RCC 7860 (cell line): Measurements from ENCODE around the gene SPATA3.
"Not testable (repeated sequence)": the region's sequence is repeated elsewhere in the genome, so short reads cannot be mapped to it uniquely, and the experiment has no call there.

Experiments
- DNase-seq: peaks from one replicate; pipeline ENCODE4 v3.0.0-alpha.2; 2015; ENCODE audit warnings: low spot score
- FAIRE-seq: peaks from 2 replicates; lab custom pipeline; 2012; peaks lifted over from hg19 to GRCh38; lab: Jason Lieb, UNC

Gene SPATA3

DNA sequence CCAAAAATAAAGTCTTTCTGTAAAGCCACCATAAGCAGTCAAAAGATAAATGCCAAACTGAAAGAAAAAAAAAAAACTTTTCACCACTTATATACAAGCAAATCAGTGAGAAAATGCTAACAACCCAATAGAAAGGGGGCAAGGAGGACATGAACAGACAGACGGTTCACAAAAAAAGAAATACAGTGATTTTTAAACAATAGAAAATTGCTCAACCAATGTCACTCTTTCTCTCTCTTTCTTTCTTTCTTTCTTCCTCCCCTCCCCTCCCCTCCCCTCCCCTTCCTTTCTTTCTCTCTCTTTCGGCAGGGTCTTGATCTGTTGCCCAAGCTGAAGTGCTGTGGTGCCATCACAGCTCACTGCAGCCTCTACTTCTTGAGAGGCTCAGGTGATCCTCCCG, 28.8 kb upstream of the SPATA3 start:
- FAIRE-seq (no peak), DNase-seq (no peak)

DNA sequence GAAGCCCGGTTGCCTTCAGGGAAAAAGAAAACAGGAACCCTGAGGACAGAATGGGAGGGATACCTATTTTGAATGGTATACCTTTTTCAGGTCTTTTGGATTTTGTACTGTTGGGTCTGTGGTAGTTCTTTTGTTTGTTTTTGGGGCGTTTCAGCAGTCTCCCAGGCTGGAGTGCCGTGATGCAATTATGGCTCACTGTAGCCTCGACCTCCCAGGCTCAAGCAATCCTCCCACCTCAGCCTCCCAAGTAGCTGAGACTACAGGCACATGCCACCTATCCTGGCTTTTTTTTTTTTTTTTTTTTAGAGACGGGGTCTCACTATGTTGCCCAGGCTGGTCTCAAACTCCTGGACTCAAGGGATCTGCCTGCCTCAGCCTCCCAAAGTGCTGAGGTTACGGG, 27.6 kb upstream of the SPATA3 start:
- not testable (repeated sequence) for FAIRE-seq, DNase-seq

DNA sequence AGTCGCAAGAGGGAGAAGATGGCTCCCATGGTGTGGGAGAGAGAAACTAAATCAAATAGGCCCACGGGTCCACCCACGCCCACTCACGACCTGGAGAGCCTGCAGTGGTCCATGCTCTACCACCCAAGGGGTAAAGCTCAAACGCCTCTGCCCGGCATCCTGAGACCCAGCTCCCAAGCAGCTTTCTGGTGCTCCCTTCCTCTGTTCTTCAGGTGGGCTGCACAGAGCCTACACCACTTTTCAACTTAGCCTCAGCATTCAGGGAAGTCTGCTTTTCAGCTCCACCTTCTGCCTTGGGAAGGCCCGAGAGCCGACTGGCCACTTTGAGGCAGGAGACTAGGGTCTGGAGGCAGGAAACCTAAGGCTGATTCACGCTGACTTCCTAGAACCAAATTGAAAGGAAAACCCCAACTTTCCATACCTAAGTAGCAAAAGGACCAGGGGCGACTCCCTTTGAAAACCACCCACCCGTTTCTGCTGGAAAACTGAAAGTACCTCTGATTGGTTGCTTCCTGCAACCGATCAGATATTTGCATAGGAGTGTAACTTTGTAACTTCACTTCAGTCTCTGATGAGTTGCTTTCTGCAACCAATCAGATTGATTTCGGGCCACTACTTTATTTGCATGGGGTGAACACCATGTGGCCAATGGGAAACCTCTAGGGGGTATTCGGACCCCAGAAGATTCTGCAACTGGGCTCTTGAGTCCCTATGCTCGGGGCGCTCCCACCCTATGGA, 26.8 kb upstream of the SPATA3 start:
- DNase-seq, result no peak
- FAIRE-seq, result no peak

DNA sequence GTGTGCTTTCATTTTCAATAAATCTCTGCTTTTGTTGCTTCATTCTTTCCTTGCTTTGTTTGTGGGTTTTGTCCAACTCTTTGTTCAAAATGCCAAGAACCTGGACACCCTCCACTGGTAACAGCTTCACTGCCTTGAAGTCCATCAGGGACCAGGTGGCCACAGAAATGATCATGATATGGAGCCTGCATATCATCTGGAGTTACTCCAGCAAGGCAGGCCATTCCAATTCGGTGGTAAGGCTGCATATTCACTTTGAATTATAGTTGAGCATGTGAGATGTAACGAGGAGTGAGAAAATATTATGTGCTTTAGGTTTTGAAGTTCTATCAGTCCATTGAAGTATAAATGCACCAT, 26.3 kb upstream of the SPATA3 start:
- no peak for DNase-seq
- FAIRE-seq, result no peak

DNA sequence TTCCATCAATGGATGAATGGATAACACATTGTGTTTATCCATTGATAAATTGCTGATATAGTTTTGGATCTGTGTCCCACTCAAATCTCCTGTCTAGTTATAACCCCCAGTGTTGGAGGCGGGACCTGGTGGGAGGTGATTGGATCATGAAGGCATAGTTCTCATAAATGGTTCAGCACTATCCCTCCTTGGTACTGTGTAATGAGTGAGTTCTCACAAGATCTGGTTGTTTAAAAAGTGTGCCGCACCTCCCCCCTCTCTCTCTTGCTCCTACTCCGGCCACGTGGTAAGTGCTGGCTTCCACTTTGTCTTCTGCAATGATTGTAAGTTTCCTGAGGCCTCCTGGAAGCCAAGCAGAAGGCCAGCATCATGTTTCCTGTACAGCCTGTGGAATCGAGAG, 23.9 kb upstream of the SPATA3 start:
- FAIRE-seq (no peak), DNase-seq (no peak)

DNA sequence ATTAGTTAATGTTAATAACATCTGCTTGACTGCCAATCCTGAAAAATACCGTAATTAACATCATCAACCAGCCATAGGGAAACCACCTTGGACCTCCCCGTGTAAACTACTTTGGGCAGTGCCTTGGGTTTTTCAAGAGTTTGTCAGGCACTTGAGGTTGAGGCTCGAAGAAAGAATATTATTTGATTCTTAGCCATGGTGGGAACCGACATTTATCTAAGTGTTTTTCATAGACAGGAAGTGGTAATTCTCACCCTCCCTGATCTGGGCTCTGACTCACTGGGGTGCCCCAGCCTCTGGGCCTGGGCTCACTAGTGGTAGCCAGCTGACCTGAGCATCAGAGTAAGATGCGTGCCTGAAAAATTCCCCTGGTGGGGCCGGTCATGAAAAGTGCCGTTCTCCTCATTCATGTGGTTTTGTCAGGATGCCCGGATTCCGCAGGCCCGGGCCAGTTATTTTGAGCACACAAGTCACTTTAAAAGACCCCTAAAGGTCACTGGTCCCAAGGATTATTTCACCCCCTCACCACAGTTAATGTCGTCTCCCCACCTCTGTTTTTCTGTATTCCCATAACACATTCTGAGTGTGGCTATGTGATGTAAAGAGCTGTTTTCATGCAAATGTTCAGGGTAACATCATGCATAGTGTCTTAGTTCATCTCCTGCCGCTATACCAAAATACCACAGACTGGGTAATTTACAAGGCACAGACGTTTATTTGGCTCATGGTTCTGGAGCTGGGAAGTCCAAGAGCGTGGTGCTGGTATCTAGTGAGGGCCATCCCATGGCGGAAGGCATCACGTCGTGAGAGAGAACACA, 21.6 kb upstream of the SPATA3 start:
- FAIRE-seq (peak; percentile 82), DNase-seq (peak; percentile 83)

DNA sequence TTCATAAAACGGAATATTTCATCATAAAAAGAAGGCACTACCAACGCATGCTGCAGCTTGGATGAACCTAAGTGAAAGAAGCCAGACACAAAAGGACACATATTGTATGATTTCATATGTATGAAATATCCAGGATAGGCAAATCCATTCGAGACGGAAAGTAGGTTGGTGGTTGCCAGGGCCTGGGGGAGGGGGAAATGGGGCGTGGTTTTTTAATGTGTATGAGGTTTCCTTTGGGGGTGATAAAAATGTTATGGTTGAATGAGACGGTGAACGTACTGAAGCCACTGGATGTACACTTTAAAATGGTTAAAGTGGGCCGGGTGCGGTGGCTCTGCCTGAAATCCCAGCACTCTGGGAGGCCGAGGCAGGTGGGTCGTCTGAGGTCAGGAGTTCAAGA, 20.0 kb upstream of the SPATA3 start:
- DNase-seq, result no peak
- FAIRE-seq, result no peak

DNA sequence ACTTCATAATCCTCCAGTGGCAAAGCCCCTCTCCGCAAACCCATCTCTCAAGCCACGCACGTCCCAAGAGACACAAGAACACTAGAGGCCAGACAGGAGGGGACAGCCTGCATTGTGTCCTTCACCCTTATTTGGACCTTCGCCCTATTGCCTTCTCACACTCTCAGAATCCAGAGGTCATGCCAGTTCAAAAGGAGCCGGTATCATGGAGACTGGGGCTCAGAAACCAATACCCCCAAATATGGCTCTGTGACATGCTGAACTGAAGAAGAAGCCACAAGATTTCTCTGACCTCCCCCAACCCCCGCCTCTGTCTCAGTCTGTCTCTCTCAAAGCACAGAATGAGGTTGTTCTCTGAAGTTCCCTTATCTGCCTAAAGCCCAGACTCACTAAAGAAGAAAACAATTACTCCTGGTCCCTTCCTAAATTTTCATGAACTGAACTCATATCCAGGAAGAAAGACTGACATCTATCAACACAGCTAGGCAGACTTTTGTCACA, 19.2 kb upstream of the SPATA3 start:
- DNase-seq, result no peak
- no peak for FAIRE-seq

DNA sequence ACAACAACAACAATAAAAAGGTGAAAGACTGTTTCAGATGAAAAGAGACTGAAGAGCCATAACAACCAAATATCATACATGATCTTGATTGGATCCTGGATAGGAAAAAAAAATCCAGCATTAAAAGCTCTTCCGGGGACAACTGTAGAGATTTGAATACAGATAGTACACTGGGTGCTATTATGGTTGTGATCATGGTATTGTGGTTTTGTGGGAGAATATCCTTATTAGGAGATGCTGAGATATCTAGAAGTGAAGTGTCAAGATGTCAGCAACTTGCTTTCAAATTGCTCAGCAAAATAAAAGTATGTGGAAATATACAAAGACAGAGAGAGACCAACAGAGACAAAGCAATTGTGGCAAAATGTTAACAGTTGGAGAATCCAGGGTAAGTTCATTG, 15.5 kb upstream of the SPATA3 start:
- FAIRE-seq, result no peak
- no peak for DNase-seq

DNA sequence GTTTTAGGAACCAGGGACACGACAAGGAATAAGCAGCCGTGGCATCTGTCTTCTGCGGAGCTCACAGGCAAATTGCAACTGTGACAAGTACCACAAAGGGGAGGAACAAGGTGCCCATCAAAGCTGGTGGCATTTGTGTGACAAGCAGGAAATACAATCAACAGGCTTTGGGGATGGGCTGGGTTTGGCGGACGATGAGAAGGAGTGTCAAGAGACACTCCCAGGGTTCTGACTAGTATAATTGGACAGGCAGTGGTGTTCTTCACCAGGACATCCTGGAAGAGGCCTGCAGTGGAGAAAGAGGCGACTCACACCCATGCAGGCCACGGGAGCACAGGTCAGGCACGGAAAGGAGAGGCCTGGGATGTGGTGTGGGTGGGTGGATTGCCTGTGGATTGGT, 14.2 kb upstream of the SPATA3 start:
- no peak for FAIRE-seq
- no peak for DNase-seq

DNA sequence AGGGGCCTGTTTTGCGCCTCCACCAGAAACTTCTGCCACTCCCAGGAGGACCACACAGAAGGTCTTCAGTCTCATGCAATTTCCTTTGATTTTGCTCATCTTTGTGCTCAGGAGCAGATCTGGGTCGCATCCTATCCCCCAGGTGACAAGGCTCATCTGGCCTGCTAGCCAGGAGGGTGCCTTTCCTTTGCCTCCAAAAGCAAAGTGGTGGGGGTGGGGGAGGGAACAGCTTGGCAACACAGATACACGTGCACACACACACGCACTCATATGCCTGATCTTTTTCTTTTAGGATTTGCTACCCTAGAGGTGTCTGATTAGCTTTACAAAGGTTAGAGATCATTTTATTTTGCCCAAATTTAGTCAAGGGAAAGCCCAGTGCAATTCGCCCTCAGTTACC, 13.8 kb upstream of the SPATA3 start:
- DNase-seq, result no peak
- no peak for FAIRE-seq

DNA sequence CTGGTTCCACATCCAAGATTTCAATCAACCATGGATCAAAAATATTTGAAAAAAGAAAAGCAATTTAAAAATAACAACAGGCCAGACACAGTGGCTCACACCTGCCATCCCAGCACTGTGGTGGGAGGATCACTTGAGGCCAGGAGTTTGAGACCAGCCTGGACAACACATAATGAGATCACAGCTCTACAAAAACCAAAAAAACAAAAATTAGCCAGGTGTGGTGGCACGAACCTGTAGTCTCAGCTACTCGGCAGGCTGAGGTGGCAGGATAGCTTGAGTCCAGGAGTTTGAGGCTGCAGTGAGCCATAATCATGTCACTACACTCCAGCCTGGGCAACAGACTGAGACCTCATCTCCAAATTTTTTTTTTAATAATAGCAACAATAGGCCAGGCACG, 13.4 kb upstream of the SPATA3 start:
- no peak for FAIRE-seq
- DNase-seq, result no peak

DNA sequence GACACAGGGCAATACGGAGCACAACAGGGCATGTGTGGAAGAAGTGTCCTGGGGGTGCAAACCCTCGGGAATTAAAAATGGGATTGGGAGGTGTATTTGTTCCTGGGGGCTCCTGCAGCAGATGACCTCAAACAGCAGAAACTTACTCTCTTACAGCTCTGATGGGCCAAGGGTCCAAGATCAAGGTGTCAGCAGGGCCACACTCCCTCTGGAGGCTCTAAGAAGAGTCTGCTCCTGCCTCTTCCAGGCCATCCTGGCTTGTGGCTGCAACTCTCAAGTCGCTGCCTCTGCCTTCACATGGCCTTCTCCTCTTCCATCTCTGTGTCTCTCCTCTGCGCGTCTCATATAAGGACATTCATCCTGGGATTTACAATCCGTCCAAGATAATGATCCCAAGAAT, 12.4 kb upstream of the SPATA3 start:
- FAIRE-seq (no peak), DNase-seq (no peak)

DNA sequence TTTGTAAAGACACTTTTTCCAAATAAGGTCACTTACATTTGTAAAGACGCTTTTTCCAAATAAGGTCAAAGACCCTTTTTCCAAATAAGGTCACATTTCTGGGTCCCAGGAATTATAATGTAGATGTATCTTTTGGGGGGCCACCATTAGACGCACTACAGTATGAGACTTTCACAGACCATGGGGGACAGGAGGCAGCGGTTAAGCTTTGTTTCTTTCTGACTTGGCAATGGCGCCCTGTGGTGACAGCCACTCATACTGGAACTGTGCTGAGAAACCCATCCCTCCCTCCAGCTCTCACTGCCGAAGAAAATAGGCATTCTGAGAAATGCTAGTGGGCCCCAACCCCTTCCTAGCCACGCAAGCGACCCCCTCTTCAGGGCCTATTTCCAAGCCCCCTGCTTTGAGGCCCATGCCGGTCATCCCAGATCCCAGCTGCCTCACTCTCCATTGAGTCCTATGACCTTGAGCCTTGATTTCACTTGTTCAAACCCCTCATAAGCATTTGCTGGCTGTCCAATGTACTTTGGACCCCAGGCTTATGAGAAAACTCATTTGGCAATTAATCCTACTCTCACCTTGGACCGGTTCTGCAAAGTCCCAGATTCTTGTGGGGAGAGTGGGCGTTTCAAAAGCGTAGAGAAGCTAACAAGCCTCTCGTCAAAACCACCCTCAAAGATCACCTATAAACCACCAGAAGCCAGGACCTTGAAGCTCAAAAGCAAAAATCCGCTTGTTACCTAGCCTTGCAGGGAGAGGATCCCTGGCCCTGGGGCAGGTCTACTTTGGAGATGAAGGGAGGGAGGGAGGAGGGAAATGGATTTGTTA, 11.3 kb upstream of the SPATA3 start:
- no peak for FAIRE-seq
- DNase-seq, result no peak

DNA sequence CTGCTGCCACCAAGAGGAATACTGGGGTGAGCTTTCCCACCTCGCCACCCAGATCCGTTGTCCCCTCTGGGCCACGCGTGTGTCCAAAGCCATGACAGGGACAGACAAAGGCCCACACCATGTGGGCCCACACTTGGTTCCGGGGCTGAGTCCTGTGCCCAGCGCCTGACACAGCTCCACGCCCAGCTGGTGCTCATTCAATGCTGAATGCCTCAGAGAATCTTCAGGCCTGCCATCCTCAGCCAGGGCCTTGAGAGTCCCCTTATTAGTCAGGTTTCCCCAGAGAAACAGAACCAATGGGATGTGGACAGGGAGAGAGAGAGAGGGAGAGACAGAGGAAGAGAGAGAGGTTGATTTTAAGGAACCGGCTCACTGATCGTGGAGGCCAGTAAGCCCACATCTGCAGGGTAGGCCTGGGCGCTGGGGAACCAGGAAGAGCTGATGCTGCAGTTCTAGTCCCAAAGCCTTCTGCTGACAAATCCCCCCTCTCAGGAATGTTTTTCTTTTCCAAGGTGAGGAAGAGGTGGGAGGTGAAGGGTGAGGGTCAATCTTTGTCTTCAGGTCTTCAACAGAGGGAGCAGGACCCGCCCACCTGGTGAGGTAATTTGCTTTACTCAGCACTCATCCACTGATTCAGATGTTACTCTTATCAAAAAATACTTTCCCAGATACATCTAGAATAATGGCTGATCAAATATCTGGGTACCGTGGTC, 10.2 kb upstream of the SPATA3 start:
- FAIRE-seq (no peak), DNase-seq (no peak)

DNA sequence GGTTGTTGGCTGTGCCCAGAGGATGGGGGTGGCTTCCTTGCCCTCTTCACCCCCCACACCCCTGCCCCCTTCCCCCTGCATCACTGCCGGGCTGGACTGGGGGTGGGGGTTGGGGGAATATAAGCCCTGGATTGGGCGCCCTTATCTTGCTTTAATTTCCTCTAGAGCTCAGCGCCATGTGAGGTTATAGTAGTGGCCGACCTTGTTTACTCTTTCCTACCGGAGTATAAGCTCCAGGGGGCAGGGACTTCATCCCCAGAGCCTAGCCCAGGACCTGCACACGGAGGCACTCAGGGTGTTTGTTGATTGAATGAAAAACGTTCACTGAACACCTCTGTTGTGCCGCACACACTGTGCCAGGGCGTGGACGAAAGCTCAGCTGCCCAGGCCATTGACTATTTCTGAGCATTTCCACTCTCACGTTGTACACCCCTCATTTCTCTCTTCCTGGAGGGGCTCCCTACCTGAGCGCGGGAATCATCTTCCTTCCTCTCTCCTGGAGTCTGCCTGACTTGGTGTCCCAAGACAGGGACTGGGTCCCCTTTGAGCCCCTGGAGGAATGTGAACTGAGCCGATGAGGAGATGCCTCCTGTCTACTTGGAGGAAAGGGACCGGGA, 9.3 kb upstream of the SPATA3 start:
- DNase-seq (no peak), FAIRE-seq (no peak)

DNA sequence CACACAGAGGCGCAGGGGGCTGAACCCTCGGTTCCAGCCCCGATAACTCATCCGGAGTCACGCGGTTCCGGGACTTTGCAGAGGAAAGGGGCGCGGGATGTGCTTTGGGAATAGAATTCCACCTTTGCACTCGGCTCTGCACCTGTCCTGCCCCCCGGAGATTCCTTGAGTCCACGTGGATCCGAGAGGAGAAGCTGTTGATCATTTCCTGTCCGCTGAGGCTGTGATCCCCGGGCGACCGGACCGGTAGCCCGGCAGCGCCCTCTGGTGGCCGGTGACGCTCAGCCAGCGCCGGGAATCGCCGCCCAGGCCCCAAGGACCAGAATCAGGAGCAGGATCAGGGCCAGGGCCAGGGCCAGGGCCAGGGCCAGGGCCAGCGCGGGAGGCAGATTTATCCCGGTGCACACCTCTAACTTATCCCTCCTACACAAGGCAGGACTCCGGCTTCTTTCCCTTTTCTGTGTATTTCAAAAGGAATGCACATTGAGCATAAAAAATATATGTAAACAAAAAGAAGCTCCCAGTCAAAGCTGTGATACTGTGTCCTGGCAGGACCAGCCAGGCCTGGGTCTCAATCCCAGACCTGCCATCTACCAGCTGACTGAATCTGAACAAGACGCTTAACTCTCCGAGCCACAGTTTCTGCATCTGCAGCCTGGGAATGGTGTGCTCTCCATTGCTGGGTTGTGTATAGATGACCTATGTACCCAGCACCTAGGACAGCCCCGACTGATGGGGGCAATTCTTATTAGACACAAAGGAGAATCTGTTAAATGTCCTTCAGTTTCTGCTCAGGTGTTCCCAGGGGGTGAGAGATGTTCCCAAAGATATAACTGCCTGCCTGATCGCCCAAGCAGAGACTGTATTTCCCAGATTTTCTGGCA, 8.5 kb upstream of the SPATA3 start:
- DNase-seq (peak; percentile 57), FAIRE-seq (no peak)

DNA sequence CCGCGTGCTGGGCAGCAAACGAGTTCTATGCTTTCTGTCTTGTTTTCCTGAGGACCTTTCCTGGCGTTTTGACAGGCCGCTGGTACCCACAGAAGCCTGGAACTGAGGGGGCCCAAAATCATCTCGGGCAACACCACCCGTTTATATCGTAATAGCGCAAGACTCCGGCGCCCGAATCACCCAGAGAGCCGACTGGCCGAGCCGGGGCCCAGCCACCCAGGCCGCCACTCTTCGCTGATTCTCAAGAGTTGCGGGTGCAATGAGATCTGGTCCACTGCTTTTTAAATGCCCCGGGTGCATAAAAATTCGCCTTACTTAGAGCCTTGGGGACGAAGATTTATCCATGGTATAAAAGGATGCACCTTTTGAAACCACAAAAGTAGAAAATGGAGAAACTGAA, 6.2 kb upstream of the SPATA3 start:
- DNase-seq (no peak), FAIRE-seq (no peak)

DNA sequence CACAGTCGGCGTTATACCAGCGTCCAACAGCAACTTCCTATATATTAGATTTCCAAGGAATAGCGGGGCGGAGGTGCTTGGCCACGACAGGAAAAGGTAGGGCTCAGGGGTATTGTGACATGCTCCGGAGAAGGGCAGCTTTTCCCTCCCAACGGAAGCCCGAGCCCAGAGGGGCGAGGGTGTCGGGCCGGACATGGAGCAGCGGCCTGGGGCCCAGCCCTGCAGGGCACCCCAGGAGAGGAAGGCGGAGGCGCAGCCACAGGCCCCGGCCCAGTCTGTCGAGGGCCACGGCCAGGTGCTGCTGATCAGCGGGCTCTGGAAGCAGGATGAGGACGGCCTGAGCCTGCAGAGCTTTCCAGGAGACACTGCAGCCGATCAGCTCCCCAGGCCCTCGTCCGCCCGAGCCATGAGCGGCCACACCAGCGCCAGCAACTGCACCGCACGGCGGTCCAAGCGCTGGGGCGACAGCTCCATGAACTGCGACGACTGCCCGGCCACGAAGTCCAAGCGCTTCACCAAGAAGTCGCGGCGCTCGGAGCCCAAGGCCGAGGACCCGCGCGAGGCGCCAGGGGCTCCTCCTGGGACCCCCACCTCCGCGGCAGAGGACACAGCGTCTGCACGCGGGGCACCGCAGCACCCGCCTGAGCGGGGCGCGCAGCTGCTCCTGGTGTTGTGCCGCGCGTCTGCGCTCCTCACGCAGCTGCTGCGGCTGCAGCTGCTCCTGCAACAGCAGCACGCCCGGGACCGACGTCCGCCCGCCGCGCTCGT, 5.6 kb upstream of the SPATA3 start:
- no peak for FAIRE-seq

More for the DNA sequence above, 5.6 kb upstream of the SPATA3 start:
- no peak for DNase-seq
